IMR-90 (cell line): ENCODE data around the gene MCF2L.

Experiments used
- BHLHE40 ChIP-seq: fragments of 150-350 bp; IDR thresholded peaks from 2 replicates; pipeline ENCODE4 v1.6.1; 2016; ENCODE audit warnings: mild to moderate bottlenecking, low read depth, low read length
- CHD1 ChIP-seq: IDR thresholded peaks from 2 replicates; pipeline ENCODE4 v1.6.1; 2012; ENCODE audit warnings: low read depth, low read length, improper control_type of control experiment
- FOS ChIP-seq: fragments of 150-350 bp; IDR thresholded peaks from 2 replicates; pipeline ENCODE4 v1.6.1; 2016; ENCODE audit warnings: low read depth, low read length
- MAFK ChIP-seq: IDR thresholded peaks from 2 replicates; pipeline ENCODE4 v1.6.1; 2012; ENCODE audit warnings: low read depth, low read length, improper control_type of control experiment
- MAZ ChIP-seq: IDR thresholded peaks from 2 replicates; pipeline ENCODE4 v1.6.1; 2012; ENCODE audit warnings: low read depth, mild to moderate bottlenecking, low read length, improper control_type of control experiment, moderate library complexity, borderline replicate concordance
- MXI1 ChIP-seq: IDR thresholded peaks from 2 replicates; pipeline ENCODE4 v1.6.1; 2012; ENCODE audit warnings: low read depth, mild to moderate bottlenecking, low read length, moderate library complexity, borderline replicate concordance
- NFE2L2 ChIP-seq: fragments of 150-350 bp; IDR thresholded peaks from 2 replicates; pipeline ENCODE4 v1.6.1; 2016; ENCODE audit warnings: low read depth, mild to moderate bottlenecking, low read length
- POLR2A ChIP-seq: IDR thresholded peaks from 2 replicates; pipeline ENCODE4 v1.6.1; 2012; ENCODE audit warnings: mild to moderate bottlenecking, low read depth, low read length
- RAD21 ChIP-seq: IDR thresholded peaks from 2 replicates; pipeline ENCODE4 v1.6.1; 2012; ENCODE audit warnings: low read length, improper control_type of control experiment
- RCOR1 ChIP-seq: IDR thresholded peaks from 2 replicates; pipeline ENCODE4 v1.6.1; 2012; ENCODE audit warnings: mild to moderate bottlenecking, low read length, improper control_type of control experiment; ENCODE audit not compliant: insufficient replicate concordance
- RFX5 ChIP-seq: IDR thresholded peaks from 2 replicates; pipeline ENCODE4 v1.8.0; 2012; ENCODE audit warnings: low read depth, mild to moderate bottlenecking, low read length, moderate library complexity
- SMC3 ChIP-seq: fragments of 150-350 bp; IDR thresholded peaks from 2 replicates; pipeline ENCODE4 v1.6.1; 2016; ENCODE audit warnings: low read depth, mild to moderate bottlenecking, antibody characterized with exemption, low read length, moderate library complexity
- USF2 ChIP-seq: fragments of 150-350 bp; IDR thresholded peaks from 2 replicates; pipeline ENCODE4 v1.6.1; 2017; ENCODE audit warnings: mild to moderate bottlenecking, antibody characterized with exemption, low read length, low read depth
- TF ChIP-seq, protein P1 (sequence below): conservative IDR thresholded peaks from 2 replicates; pipeline ENCODE4 v1.5.1; 2012; ENCODE audit warnings: mild to moderate bottlenecking, low read depth, low read length, improper control_type of control experiment

DNA sequence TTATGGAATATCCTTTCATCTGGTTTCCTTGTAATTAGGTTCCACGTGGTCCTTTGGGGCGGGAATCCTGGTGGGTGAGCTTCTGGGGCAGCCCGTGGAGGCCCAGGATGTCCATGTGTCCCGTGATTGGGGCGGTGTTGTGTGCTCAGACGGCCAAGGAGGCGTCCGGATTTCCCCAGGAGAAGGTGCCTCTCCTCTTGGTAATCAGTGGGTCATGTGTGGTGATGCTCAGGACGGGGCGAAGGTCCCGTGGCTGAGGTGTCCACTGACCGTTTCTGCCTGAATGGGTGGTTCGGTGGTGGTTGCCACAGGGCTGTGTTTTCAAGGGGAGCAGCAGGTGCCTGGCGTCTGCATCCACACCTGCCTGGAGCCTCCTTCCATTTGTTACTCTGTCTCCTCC, 84.4 kb downstream of the MCF2L start:
- TF ChIP-seq, protein P1, sequence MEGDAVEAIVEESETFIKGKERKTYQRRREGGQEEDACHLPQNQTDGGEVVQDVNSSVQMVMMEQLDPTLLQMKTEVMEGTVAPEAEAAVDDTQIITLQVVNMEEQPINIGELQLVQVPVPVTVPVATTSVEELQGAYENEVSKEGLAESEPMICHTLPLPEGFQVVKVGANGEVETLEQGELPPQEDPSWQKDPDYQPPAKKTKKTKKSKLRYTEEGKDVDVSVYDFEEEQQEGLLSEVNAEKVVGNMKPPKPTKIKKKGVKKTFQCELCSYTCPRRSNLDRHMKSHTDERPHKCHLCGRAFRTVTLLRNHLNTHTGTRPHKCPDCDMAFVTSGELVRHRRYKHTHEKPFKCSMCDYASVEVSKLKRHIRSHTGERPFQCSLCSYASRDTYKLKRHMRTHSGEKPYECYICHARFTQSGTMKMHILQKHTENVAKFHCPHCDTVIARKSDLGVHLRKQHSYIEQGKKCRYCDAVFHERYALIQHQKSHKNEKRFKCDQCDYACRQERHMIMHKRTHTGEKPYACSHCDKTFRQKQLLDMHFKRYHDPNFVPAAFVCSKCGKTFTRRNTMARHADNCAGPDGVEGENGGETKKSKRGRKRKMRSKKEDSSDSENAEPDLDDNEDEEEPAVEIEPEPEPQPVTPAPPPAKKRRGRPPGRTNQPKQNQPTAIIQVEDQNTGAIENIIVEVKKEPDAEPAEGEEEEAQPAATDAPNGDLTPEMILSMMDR, result no peak
- TF ChIP-seq USF2 (no peak), RFX5 (no peak), RAD21 (no peak), MAZ (no peak), POLR2A (no peak), FOS (no peak), BHLHE40 (no peak), NFE2L2 (no peak), RCOR1 (no peak), MAFK (no peak), MXI1 (no peak), SMC3 (no peak), CHD1 (no peak)
